Lower leg skin (tissue), 4 donors: Measurements from ENCODE around the gene SIAH3. TPM values are rescaled to one million over a fixed set of nuclear protein-coding genes. Genes with fewer than 3 reads are reported as not detected.

Source experiments
- DNase-seq, 2 donors: peaks; one replicate each; pipeline ENCODE4 v3.0.0-alpha.2; 2019; ENCODE audit warnings: low spot score in 2 of 2
- H3K4me3 ChIP-seq: fragments of 200-600 bp; sonication (generic); 2 replicates; pipeline ENCODE4 v1.5.1; 2017; ENCODE audit warnings: mild to moderate bottlenecking, low read depth; ENCODE audit not compliant: poor library complexity, severe bottlenecking
- CTCF ChIP-seq, 3 donors: fragments of 450-650 bp; IDR thresholded peaks; one replicate each; pipeline ENCODE4 v1.5.1; 2016; ENCODE audit warnings: antibody characterized with exemption in 3 of 3, mild to moderate bottlenecking in 3 of 3, moderate library complexity in 2 of 3
- POLR2A ChIP-seq, 2 donors: fragments of 450-650 bp; IDR thresholded peaks; one replicate each; pipeline ENCODE4 v1.6.1; 2016 to 2017; ENCODE audit warnings: antibody characterized with exemption in 2 of 2, mild to moderate bottlenecking in 1 of 2, moderate library complexity in 1 of 2
- WGBS, 2 donors: methylation state at CpG; one replicate each; pipeline ENCODE4 v1.1.5; 2018; 5-methylcytosine and 5-hydroxymethylcytosine counted together
- intact Hi-C: fragments of 100-400 bp; cut with DNase I; formaldehyde crosslinking; loops from one replicate; pipeline ENCODE4 v1.15.0; 2023; ENCODE audit warnings: low total_unique reads
- total RNA-seq, 4 donors: library from RNA; depleted of rRNA; stranded (reverse); fragments of >200 nt; gene quantifications; one replicate each; pipeline ENCODE4 v1.1.0, GENCODE V29; 2016

The SIAH3 gene
- total RNA-seq, 4 donors from 2014 or later, result 0.02 to 0.21 (median 0.05) TPM

DNA sequence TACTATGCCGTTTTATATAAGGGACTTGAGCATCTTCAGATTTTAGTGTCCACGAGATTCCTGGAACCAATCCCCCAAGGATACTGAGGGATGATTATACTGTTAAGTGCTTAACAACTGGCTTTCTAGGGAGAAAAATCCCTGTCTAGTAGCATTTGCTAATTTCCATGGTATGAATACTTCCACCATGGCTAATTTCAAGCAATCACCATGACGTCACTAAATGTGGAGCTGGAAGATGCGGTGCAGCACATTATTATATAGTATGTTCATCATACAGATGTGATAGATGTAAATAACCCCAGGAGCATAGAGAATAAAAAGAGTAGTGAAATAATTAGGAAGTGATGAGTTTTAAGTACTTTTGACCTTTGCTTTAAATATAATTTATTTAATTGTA is 72.7 kb downstream of the SIAH3 start:
- WGBS, 2 donors, result 60% methylated on average over 4 of the region's 4 CpGs
- no peak overlapping the region for H3K4me3 ChIP-seq
- TF ChIP-seq CTCF (IDR thresholded peaks at IDR 0.05) (no peak), POLR2A (IDR thresholded peaks at IDR 0.05) (no peak)
- no peak for DNase-seq
- intact Hi-C loops, result no loop called here

GRCh38 chr13:45776748-45777147 is 74.8 kb downstream of the SIAH3 start:
- TF ChIP-seq CTCF (IDR thresholded peaks at IDR 0.05) (no peak), POLR2A (IDR thresholded peaks at IDR 0.05) (no peak)
- H3K4me3 ChIP-seq, result no peak overlapping the region
- no peak for DNase-seq
- WGBS, 2 donors, result 90 to 91% methylated on average over 5 of the region's 5 CpGs
- intact Hi-C loops, result no loop called here

DNA sequence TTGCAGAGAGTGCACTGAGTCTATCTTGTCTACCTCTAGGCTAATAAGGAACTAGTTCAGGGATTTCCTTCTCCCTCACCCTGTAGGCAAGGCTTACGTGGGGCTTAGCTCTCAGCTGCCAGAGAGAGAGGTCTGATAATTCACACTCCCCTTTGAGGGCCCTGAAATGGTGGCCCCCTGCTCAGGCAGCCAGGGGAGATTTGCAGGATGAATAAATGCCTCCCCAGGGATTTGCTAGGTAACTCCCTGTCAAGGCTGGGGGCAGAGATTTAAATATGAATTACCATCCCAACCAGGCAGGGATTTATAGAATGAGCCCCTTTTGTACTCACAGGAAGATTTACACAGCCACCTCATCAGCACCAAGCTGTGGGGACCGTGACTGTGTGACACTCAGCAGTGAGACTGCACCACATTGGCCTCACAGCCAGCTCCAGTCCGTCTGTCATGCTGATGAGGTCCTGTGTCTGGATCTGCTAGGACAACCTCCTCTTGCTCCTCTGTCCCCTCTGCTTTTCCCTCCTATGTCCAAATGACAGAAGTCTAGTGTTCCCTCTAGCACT is 76.1 kb downstream of the SIAH3 start:
- WGBS, 2 donors, result 83 to 85% methylated on average over 3 of the region's 3 CpGs
- DNase-seq, result peak in 1 of 2 donors; percentile 42
- no peak overlapping the region for H3K4me3 ChIP-seq
- TF ChIP-seq CTCF (IDR thresholded peaks at IDR 0.05), result no peak
- no peak for TF ChIP-seq POLR2A (IDR thresholded peaks at IDR 0.05)
- intact Hi-C loops, result no loop called here

- DNase-seq, result no peak
- no peak overlapping the region for H3K4me3 ChIP-seq
- intact Hi-C loops, result no loop called here
- 86 to 94% methylated on average over 3 of the region's 3 CpGs for WGBS, 2 donors
- TF ChIP-seq CTCF (IDR thresholded peaks at IDR 0.05) (no peak), POLR2A (IDR thresholded peaks at IDR 0.05) (no peak)
These were observed 77.6 kb downstream of the SIAH3 start for GRCh38 chr13:45773944-45774343.

- TF ChIP-seq CTCF (IDR thresholded peaks at IDR 0.05) (no peak), POLR2A (IDR thresholded peaks at IDR 0.05) (no peak)
- H3K4me3 ChIP-seq, result no peak overlapping the region
- intact Hi-C loops, result no loop called here
- 41 to 46% methylated on average over 2 of the region's 2 CpGs for WGBS, 2 donors
- no peak for DNase-seq
These were observed 78.3 kb downstream of the SIAH3 start for GRCh38 chr13:45773236-45773635.

DNA sequence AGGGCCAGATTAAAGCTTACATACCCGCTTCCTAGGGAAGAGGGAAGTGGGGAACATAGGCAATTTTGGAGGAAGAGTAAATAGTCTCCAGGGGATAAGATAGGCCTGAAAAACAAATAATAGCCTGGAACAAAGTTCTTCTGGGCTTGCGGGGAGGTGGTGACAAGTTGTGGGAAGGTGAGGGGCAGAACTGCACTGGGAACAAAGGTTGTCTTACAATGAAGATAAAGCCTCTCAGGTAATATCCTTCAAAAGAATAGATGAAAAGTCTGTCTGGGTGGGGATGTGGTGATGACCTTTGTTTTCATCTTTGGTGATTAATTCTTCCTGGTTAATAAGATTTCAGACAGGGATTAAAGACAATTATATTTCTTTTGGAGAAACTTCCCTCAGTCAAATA is 80.7 kb downstream of the SIAH3 start:
- 96 to 97% methylated on average over 2 of the region's 2 CpGs for WGBS, 2 donors

More for the DNA sequence above, 80.7 kb downstream of the SIAH3 start:
- H3K4me3 ChIP-seq, result no peak overlapping the region
- no peak for DNase-seq
- intact Hi-C loops, result no loop called here
- TF ChIP-seq POLR2A (IDR thresholded peaks at IDR 0.05) (no peak), CTCF (IDR thresholded peaks at IDR 0.05) (no peak)
